ENCODE results near the gene DGCR2. TPM values are rescaled to one million over a fixed set of nuclear protein-coding genes. Genes with fewer than 3 reads are reported as not detected.

DGCR2 gene
- total RNA-seq, 1 experiment from 2014 or later = 42.9 TPM

DNA sequence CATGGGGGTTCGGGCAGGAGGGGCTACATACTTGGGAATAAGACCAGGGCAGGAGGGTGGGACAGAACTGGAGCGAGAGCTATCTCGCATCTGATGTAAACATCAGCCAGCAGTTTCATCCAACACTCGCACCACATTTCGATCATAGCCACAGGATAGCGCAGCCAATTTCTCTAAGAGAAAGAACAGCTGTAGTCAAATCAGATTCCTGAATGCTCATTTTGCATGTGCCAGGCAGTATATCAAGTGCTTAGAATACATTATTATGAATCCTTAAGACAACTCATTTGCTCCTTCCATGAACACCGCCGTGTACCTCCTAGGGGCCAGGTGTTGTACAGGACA is 14.5 kb downstream of the DGCR2 start:
- ChIA-PET POLR2A (no interaction called here), RAD21 (ENCODE audit: low non-redundant PET in 1 of 2, low total read pairs in 2 of 2, uncharacterized antibody in 2 of 2, unreplicated experiment in 2 of 2) (no interaction called here), CTCF (interaction anchor here (1.1 kb wide), 1 partner anchor 8 kb away, joined by 3 read pairs; no protein-coding TSS in a partner anchor)
- DNase-seq (ENCODE audit: low read depth, low spot score) = no peak
- TF ChIP-seq SP1 (IDR thresholded peaks at IDR 0.05; ENCODE audit: low read depth) (no peak), EGR1 (IDR thresholded peaks at IDR 0.05; ENCODE audit: low read depth) (no peak), POLR2AphosphoS5 (IDR thresholded peaks at IDR 0.05; ENCODE audit: low read depth, low read length) (no peak), ZNF274 (IDR thresholded peaks at IDR 0.05; ENCODE audit: low read depth, low read length) (no peak), ZFX (IDR thresholded peaks at IDR 0.05) (no peak), CTCF (IDR thresholded peaks at IDR 0.05 in 2 of 3, conservative IDR thresholded peaks at IDR 0.05 in 1 of 3; ENCODE audit: borderline replicate concordance in 1 of 3, insufficient read depth in 1 of 3, low read depth in 2 of 3, low read length in 2 of 3) (no peak), JUND (IDR thresholded peaks at IDR 0.05) (no peak)
- ATAC-seq = no peak
- Histone ChIP-seq H3K9ac (ENCODE audit: low read length) (no peak overlapping the region), H3K4me1 (ENCODE audit: control insufficient read depth in 1 of 2, insufficient read depth in 2 of 2, low read length in 2 of 2) (no peaks in the 10 kb centered on the region), H3K79me2 (ENCODE audit: insufficient read depth, low read length) (peaks cover 92% of the 10 kb centered on the region), H3K4me3 (replicated peaks in 1 of 2; ENCODE audit: low read depth in 1 of 2, low read length in 2 of 2) (no peak overlapping the region), H4K20me1 (ENCODE audit: insufficient read depth) (no peaks in the 10 kb centered on the region), H3K9me3 (ENCODE audit: control insufficient read depth in 1 of 2, insufficient read depth in 1 of 2, low read depth in 1 of 2, low read length in 2 of 2) (no peaks in the 10 kb centered on the region), H3K36me3 (ENCODE audit: control insufficient read depth in 1 of 2, insufficient read depth in 2 of 2, low read length in 2 of 2) (no peaks in the 10 kb centered on the region), H3K27ac (ENCODE audit: low read depth, low read length) (no peak overlapping the region), H3K4me2 (ENCODE audit: low read length) (no peak overlapping the region), H3K9me2 (ENCODE audit: insufficient read depth) (no peaks in the 10 kb centered on the region), H3K27me3 (ENCODE audit: insufficient read depth, low read length) (no peaks in the 10 kb centered on the region), H2AFZ (ENCODE audit: low read depth, low read length, poor library complexity, severe bottlenecking) (no peak overlapping the region)
- BruUV-seq (replicated peaks) = no TSS peak
- intact Hi-C loops (cut with micrococcal nuclease) = no loop called here

DNA sequence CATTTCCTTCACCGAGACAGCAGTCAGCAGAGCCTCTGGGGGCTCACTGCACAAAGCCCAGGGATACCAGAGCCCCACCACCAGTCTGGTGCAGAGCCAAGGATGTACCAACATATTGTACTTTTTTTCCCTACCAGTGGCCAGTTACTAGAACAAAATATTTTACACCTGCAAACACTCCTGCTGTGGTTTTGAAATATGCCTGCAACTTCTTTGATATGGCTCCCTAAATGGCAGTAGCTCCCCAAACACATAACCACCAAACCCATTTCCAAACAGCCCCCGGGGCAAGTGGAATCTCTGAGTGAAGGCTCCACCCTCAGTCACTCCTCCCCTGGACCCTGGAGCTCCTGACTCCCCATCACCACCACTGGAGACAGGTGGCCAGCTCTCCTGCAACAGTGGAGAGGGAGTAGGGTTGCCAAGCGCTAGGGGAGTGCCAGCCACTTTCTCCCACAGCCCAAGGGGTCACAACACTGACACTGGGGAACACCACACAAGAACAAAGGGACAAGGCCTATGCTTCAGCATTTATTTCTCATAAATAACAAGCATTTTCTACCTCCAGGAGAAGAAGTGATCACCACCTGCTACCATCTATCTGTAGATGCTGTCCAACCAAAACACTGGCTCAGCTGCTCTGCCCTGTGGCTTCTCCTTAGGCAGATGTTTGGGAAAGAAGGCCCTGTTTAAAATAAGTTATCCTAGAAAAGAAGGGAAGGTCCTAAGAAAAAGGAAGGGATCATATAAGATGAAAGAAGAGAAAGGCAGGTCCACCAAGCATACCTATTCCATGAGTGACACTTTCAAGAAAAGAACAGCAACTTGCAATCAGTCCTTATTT is 15.1 kb downstream of the DGCR2 start:
- DNase-seq (ENCODE audit: low read depth, low spot score) (no peak), ATAC-seq (no peak)
- no TSS peak for BruUV-seq (replicated peaks)
- Histone ChIP-seq H3K27ac (ENCODE audit: low read depth, low read length) (no peak overlapping the region), H3K4me2 (ENCODE audit: low read length) (no peak overlapping the region), H3K4me3 (replicated peaks in 1 of 2; ENCODE audit: low read depth in 1 of 2, low read length in 2 of 2) (no peak overlapping the region), H3K27me3 (ENCODE audit: insufficient read depth, low read length) (no peaks in the 10 kb centered on the region), H3K9ac (ENCODE audit: low read length) (no peak overlapping the region), H4K20me1 (ENCODE audit: insufficient read depth) (no peaks in the 10 kb centered on the region), H3K4me1 (ENCODE audit: control insufficient read depth in 1 of 2, insufficient read depth in 2 of 2, low read length in 2 of 2) (no peaks in the 10 kb centered on the region), H2AFZ (ENCODE audit: low read depth, low read length, poor library complexity, severe bottlenecking) (no peak overlapping the region), H3K9me3 (ENCODE audit: control insufficient read depth in 1 of 2, insufficient read depth in 1 of 2, low read depth in 1 of 2, low read length in 2 of 2) (no peaks in the 10 kb centered on the region), H3K36me3 (ENCODE audit: control insufficient read depth in 1 of 2, insufficient read depth in 2 of 2, low read length in 2 of 2) (no peaks in the 10 kb centered on the region), H3K9me2 (ENCODE audit: insufficient read depth) (no peaks in the 10 kb centered on the region), H3K79me2 (ENCODE audit: insufficient read depth, low read length) (peaks cover 91% of the 10 kb centered on the region)
- RAD21 ChIA-PET (ENCODE audit: low non-redundant PET in 1 of 2, low total read pairs in 2 of 2, uncharacterized antibody in 2 of 2, unreplicated experiment in 2 of 2) = no interaction called here
- intact Hi-C loops (cut with micrococcal nuclease) = no loop called here
- CTCF ChIA-PET = no interaction called here
- POLR2A ChIA-PET = no interaction called here
- TF ChIP-seq EZH2phosphoT487 (IDR thresholded peaks at IDR 0.05; ENCODE audit: borderline replicate concordance) = no peak
- no peak for TF ChIP-seq EGR1 (IDR thresholded peaks at IDR 0.05; ENCODE audit: low read depth)
- no peak for TF ChIP-seq ZFX (IDR thresholded peaks at IDR 0.05)
- no peak for TF ChIP-seq JUND (IDR thresholded peaks at IDR 0.05)
- TF ChIP-seq SRF (IDR thresholded peaks at IDR 0.05; ENCODE audit: low read depth) = no peak
- no peak for TF ChIP-seq SIN3A (IDR thresholded peaks at IDR 0.05; ENCODE audit: low read depth)
- TF ChIP-seq ELF1 (IDR thresholded peaks at IDR 0.05; ENCODE audit: borderline replicate concordance, low read depth) = no peak
- TF ChIP-seq CTCF (IDR thresholded peaks at IDR 0.05 in 2 of 3, conservative IDR thresholded peaks at IDR 0.05 in 1 of 3; ENCODE audit: borderline replicate concordance in 1 of 3, insufficient read depth in 1 of 3, low read depth in 2 of 3, low read length in 2 of 3) = no peak
- TF ChIP-seq CBX3 (IDR thresholded peaks at IDR 0.05; ENCODE audit: low read depth) = no peak
- TF ChIP-seq CEBPB (IDR thresholded peaks at IDR 0.05; ENCODE audit: low read depth) = no peak
- no peak for TF ChIP-seq YY1 (IDR thresholded peaks at IDR 0.05; ENCODE audit: extremely low read depth, insufficient replicate concordance, low read depth, low read length)
